GM19438 (cell line): ENCODE data around the gene CUX1.
"Not testable (repeated sequence)": the region's sequence is repeated elsewhere in the genome, so short reads cannot be mapped to it uniquely, and the experiment has no call there.

ENCODE experiments used
- ATAC-seq: cut with Tn5 transposase; IDR thresholded peaks from one replicate; pipeline ENCODE4 v1.9.1; 2021; ENCODE audit warnings: low read depth; ENCODE audit not compliant: unreplicated experiment

CUX1 gene

GRCh38 chr7:102119213-102119651, 301.8 kb downstream of the CUX1 start:
- no peak for ATAC-seq

GRCh38 chr7:102119925-102120324, 302.5 kb downstream of the CUX1 start:
- no peak for ATAC-seq

GRCh38 chr7:102120666-102121195, 303.3 kb downstream of the CUX1 start:
- ATAC-seq = no peak

DNA sequence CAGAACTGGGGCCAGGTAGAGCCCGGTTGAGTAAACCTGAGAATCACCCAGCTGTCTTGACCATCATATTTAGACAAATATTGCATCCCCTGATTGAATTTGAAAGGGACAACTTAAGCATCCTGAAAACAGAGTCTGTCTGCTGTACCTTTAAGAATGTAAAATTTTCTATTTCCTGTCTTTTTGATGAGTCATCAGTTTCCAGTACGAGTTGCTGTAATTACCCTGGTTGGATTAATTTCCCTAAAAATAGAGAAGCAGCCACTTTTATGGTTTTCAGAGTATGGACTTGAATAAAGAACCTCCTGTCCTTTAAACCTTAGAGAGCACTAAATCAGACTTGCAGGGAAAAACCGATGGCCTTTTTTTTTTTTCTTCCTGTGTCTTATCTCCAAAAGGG, 304.6 kb downstream of the CUX1 start:
- no peak for ATAC-seq

DNA sequence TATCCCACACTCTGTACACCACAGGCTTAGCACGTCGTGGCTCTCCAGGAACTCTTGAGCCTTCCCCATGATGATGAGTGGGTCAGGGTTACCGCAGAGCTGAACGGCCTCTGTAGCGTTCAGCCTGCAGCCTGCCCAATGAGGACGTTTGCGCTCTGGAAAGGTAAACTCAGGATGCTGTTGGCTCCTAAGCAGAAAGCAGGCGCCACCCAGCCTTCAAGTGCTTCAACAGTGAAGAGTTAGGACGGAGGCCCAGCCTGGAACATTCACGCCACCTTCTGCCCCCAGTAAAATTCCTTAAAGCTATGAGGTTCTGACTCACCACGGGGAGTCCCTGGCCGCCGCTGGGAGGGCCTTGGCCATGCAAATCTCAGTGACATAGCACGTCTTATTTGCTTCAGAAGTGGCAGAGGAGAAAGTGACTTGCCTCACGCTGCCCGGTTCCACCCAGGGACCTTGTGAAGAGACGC, 307.7 kb downstream of the CUX1 start:
- no peak for ATAC-seq

DNA sequence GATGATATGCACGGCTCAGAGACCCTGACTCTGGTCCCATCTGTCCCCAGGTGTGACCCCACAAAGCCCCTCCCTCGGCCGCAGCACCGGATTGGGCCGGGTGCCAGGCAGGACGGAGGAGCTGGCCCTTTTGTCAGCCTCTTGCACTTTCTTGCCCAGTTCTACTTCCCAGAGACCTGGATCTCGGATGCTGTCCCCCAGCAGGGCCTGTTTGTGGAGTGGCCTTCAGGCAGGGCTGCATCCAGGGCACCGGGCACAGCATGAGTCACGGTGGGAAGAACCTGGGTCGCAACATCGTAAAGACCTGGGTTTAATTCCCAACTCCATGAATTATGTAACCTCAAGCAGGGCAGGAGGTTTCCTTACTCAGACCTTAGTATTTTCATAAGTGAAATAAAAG, 310.9 kb downstream of the CUX1 start:
- no peak for ATAC-seq

- no peak for ATAC-seq
These were observed 312.4 kb downstream of the CUX1 start for GRCh38 chr7:102129636-102130370.

- ATAC-seq = no peak
These were observed 314.9 kb downstream of the CUX1 start for GRCh38 chr7:102132209-102132752.

- no peak for ATAC-seq
These were observed 321.2 kb downstream of the CUX1 start for GRCh38 chr7:102138676-102139075.

DNA sequence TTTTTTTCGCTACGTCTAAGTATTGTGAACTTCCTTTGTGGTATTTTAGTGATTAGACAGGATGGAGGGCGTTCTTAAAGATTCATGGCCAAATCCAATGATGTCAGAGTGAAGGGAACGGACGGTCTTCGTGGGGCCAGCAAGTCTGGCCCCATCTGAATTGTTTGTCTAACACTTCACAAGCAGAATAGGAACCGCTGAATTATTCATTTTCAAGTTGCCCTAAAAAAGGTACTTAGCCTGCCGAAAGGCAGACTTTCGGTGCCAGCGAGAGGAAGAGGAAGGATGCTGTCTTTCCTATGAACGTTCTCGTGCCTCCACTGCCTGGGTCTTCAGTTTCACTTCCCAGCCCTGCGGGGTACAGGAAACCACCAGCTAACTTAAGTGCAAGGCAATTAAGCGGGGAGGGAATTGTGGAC, 323.5 kb downstream of the CUX1 start:
- no peak for ATAC-seq

DNA sequence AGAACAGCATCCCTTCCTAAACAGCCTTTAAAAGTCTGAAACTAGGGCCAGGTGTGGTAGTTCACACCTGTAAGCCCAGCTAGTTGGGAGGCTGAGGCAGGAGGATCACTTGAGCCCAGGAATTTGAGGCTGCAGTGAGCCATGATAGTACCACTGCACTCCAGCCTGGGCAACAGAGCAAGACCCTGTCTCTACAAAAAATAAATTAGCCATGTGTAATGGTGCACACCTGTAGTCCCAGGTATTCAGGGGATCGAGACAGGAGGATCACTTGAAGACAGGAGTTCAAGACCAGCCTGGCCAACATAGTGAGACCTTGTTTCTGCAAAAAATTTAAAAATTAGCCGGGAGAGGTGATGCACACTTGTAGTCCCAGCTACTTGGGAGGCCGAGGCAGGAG, 325.0 kb downstream of the CUX1 start:
- not testable (repeated sequence) for ATAC-seq

DNA sequence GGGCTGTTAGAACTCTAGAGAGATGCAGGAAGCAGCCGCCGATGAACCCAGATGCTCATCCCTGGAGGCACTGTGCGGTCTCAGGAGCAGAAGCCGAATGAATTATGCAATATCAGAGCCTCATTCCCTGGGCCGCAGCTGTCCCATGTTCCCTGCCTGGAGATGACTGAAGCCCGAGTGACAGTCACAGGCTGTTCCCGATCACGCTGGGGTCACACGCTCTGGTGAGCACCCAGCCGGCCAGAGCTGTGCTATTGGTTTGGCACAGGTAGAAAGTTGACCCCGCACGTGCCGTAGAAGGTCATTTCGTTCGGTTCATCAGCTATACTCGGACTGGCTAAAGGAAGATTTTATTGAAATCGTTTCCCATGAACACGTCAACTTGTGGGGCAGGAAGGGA, 328.7 kb downstream of the CUX1 start:
- ATAC-seq = no peak

DNA sequence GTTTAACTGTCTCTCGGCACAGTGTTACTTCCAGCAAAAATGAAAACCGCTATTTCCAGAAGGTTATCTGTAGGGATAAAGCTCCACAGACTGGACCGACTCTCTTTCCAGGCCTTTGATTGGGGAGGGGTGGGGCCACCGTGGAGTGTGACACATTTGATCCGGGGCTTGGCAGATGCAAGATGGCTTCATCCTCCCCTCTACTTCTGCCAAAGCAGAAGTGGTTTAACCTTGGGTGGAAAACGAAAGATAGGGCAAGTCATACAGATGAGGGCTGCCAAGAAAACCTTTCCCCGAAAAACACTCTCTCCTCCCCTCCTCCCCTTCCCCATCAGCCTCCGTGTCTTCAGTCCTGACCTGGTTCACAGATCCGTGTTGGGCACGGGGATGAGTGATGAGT, 329.6 kb downstream of the CUX1 start:
- no peak for ATAC-seq

- no peak for ATAC-seq
These were observed 331.4 kb downstream of the CUX1 start for GRCh38 chr7:102148799-102149198.

DNA sequence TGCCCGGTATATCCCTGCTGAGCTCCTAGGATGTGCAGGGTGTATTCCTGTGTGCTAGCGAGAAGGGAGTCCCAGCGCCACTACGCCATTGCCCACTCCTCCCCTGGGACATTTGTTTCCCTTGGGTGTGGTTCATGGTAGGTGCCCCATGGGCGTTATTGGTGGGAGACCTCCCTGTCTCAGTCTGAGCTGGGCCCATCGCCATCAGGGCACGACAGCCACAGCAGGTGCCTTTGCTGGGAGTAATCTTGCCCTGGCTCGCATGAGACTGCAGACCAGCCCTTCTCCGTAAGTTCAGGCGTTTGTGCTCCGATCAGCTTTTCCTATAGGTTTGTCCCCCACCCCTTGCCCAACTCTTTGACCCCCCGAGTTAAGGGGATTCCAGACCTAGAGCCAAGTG, 332.0 kb downstream of the CUX1 start:
- no peak for ATAC-seq

DNA sequence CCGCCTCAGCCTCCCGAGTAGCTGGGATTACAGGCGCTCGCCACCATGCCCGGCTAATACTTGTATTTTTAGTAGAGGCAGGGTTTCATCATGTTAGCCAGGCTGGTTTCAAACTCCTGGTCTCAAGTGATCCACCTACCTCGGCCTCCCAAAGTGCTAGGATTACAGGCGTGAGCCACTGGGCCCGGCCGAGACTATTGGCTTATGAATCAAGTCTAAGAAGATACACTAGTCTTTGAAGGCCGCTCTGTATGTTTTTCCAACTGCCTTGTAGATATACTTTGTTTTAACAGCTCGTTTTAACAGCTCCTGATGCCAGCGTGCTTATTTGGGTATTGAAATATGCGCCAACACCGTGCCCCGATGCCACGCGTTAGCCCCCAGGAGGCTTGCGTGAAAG, 332.8 kb downstream of the CUX1 start:
- no peak for ATAC-seq

DNA sequence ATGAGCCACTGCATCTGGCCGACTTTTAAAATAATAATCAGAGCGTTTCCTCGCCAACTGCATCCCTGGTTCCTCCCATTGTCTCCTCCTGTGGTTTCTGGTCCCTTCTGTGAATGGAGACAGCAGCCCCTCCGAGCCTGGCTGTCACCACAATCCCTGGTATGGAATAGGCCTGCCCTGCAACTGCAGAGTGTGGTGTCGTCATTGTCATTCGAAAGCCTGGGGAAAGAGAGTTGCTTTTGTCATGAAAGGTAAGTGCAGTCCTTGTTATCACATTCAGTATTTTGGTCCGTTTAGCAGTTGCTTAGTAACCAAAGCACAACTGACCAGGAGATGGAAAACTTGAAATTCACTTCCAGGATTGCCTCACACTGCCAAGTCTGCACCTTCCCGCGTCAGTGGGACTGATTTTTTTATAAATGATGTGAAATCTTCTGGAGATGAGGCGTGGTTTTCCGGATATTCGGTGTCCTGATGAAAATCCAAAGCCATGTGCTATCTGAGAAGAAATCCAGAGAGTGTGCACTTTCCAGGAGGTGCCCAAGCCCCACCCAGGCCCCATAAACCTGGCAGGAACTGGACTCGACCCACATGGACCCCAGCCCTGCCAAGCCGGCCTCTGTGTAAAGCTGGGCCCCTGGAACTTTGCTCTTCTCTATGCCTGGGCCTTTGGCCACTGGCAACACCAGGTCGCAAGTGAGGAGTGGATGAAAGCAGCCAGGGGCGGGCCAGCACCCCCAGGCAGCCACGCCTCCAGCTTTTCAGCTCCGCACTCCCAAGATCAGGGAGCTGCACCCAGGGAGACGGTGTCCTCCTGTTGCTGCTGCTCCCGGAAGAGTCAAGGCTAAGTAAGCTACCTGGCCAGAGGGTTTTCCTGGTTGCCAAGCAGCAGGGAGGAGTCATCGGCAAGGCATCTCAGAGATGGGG, 335.5 kb downstream of the CUX1 start:
- ATAC-seq = no peak

GRCh38 chr7:102153599-102153946, 336.1 kb downstream of the CUX1 start:
- no peak for ATAC-seq

DNA sequence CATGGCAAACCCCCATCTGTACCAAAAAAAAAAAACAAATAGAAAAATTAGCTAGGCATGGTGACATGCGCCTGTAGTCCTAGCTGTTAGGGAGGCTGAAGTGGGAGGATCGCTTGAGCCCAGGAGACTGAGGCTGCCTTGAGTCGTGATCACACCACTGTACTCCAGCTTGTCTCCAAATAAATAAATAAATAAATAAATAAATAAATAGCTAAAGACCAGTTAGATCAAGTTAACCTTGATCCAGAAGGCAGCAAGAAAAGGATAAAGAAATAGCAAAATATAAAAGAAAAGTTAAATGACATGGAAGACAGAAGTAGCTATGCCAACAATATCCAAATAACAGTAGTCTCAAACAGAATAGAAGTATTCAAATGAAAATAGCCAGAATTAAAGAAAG, 337.0 kb downstream of the CUX1 start:
- ATAC-seq = no peak

DNA sequence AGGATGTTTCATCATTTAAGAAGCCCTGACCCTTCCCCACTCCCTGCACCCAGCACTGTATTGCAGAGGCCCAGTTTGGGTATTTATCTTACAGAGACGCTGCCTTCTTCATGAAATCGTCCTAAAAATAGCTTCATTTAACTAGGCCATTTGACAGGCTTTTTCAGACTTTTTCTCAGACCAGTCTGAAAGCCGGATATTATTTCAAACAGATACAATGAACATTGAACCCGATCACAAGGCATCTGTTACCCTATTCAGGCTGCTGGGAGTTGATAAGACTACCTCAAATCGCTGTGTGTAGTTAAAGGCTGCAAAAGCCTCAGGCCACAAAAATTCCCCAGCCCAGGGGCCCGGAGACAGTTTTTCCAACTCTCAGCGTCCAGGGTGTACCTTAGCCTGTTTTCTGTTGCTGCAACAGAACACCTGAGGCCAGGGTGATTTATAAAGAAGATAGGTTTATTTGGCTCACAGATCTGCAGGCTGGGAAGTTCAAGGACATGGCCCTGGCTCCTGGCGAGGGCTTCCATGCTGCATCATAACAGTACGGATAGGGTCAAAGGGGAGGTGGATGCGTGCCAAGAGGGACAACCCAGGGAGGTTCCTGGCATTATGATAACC, 338.5 kb downstream of the CUX1 start:
- ATAC-seq = no peak

GRCh38 chr7:102156867-102157266, 339.4 kb downstream of the CUX1 start:
- no peak for ATAC-seq
